Gastrocnemius medialis (tissue), 4 donors: ENCODE results near the gene PIP4K2A. TPM values are rescaled to one million over a fixed set of nuclear protein-coding genes. Genes with fewer than 3 reads are reported as not detected.

ENCODE experiments used
- ATAC-seq, 2 donors: fragments of 150-250 bp; one replicate each; pipeline ENCODE4 v1.9.1; 2016
- DNase-seq, 2 donors: peaks; one replicate each; pipeline ENCODE4 v3.0.0-alpha.2; 2019
- H3K27ac ChIP-seq, 4 donors: fragments of 200-600 bp; sonication (generic); 1 replicate in 1 of 4; 2 replicates in 3 of 4; pipeline ENCODE4 v1.5.1; 2016 to 2018; ENCODE audit warnings: mild to moderate bottlenecking in 2 of 4, moderate library complexity in 1 of 4
- H3K27me3 ChIP-seq, 3 donors: fragments of 200-600 bp; sonication (generic) in 2 of 3; 1 replicate in 1 of 3; 2 replicates in 2 of 3; pipeline versions ENCODE4 v1.5.1 to v1.6.0; 2016 to 2019; ENCODE audit warnings: mild to moderate bottlenecking in 1 of 3, moderate library complexity in 1 of 3
- H3K36me3 ChIP-seq, 2 donors: fragments of 200-600 bp; sonication (generic) in 1 of 2; one replicate each; pipeline ENCODE4 v1.5.1; 2017 to 2018
- H3K4me1 ChIP-seq, 2 donors: fragments of 200-600 bp; sonication (generic) in 1 of 2; one replicate each; pipeline ENCODE4 v1.5.1; 2016 to 2017; ENCODE audit warnings: mild to moderate bottlenecking in 2 of 2
- H3K4me3 ChIP-seq, 4 donors: fragments of 200-600 bp; sonication (generic) in 3 of 4; 1 replicate in 1 of 4; 2 replicates in 3 of 4; pipeline ENCODE4 v1.5.1; 2016 to 2019; ENCODE audit warnings: mild to moderate bottlenecking in 2 of 4
- H3K9me3 ChIP-seq, 3 donors: fragments of 200-600 bp; sonication (generic) in 2 of 3; 1 replicate in 1 of 3; 2 replicates in 2 of 3; pipeline ENCODE4 v1.5.1; 2016 to 2019
- CTCF ChIP-seq, 5 experiments: fragments of 450-650 bp in 3 of 5; fragments of 200-600 bp in 2 of 5; sonication (generic) in 2 of 5; IDR thresholded peaks in 4 of 5; conservative IDR thresholded peaks in 1 of 5; 1 replicate in 4 of 5; 2 replicates in 1 of 5; pipeline ENCODE4 v1.5.1; 2016 to 2019; ENCODE audit warnings: antibody characterized with exemption in 5 of 5, mild to moderate bottlenecking in 3 of 5, moderate library complexity in 3 of 5
- POLR2A ChIP-seq, 2 donors: fragments of 450-650 bp; IDR thresholded peaks; one replicate each; pipeline ENCODE4 v1.6.1; 2017; ENCODE audit warnings: antibody characterized with exemption in 2 of 2, mild to moderate bottlenecking in 2 of 2, moderate library complexity in 2 of 2
- in situ Hi-C, 4 donors: fragments of 200-750 bp; cut with MboI; loops; one replicate each; pipeline versions ENCODE4 v1.15.0 to v1.8.0; 2017; ENCODE audit warnings: low sequenced_read_pairs in 4 of 4
- intact Hi-C: fragments of 100-400 bp; cut with DNase I; formaldehyde crosslinking; loops from one replicate; pipeline ENCODE4 v1.15.1; 2023; ENCODE audit warnings: low total_unique reads
- total RNA-seq, 4 donors: library from RNA; depleted of rRNA; stranded (reverse); fragments of >200 nt; gene quantifications; one replicate each; pipeline versions ENCODE4 v1.1.0 to v1.2.3, GENCODE V29; 2016

Gene PIP4K2A
- total RNA-seq, 4 donors from 2014 or later = 3.9 to 7.5 (median 4.7) TPM

- DNase-seq (no peak), ATAC-seq (no peak)
- Histone ChIP-seq H3K27me3 (no peaks in the 10 kb centered on the region), H3K36me3 (no peaks in the 10 kb centered on the region), H3K27ac (no peak overlapping the region), H3K4me3 (no peak overlapping the region), H3K9me3 (no peaks in the 10 kb centered on the region), H3K4me1 (no peaks in the 10 kb centered on the region)
- in situ Hi-C loops (no loop called here), intact Hi-C loops (no loop called here)
- TF ChIP-seq CTCF (IDR thresholded peaks at IDR 0.05 in 4 of 5, conservative IDR thresholded peaks at IDR 0.05 in 1 of 5) = no peak
- no peak for TF ChIP-seq POLR2A (IDR thresholded peaks at IDR 0.05)
Observed at GRCh38 chr10:22504766-22505165, 209.6 kb downstream of the PIP4K2A start.

GRCh38 chr10:22503315-22504088, 210.9 kb downstream of the PIP4K2A start:
- Histone ChIP-seq H3K4me1 (no peaks in the 10 kb centered on the region), H3K9me3 (no peaks in the 10 kb centered on the region), H3K27ac (no peak overlapping the region), H3K36me3 (no peaks in the 10 kb centered on the region), H3K4me3 (no peak overlapping the region), H3K27me3 (no peaks in the 10 kb centered on the region)
- no peak for DNase-seq
- in situ Hi-C loops = no loop called here
- intact Hi-C loops = no loop called here
- ATAC-seq = no peak
- TF ChIP-seq CTCF (IDR thresholded peaks at IDR 0.05 in 4 of 5, conservative IDR thresholded peaks at IDR 0.05 in 1 of 5) (no peak), POLR2A (IDR thresholded peaks at IDR 0.05) (no peak)

GRCh38 chr10:22501863-22502262, 212.5 kb downstream of the PIP4K2A start:
- intact Hi-C loops (no loop called here), in situ Hi-C loops (no loop called here)
- Histone ChIP-seq H3K4me3 (no peak overlapping the region), H3K27me3 (no peaks in the 10 kb centered on the region), H3K36me3 (no peaks in the 10 kb centered on the region), H3K4me1 (no peaks in the 10 kb centered on the region), H3K27ac (no peak overlapping the region), H3K9me3 (no peaks in the 10 kb centered on the region)
- no peak for DNase-seq
- no peak for TF ChIP-seq CTCF (IDR thresholded peaks at IDR 0.05 in 4 of 5, conservative IDR thresholded peaks at IDR 0.05 in 1 of 5)
- TF ChIP-seq POLR2A (IDR thresholded peaks at IDR 0.05) = no peak
- no peak for ATAC-seq

- Histone ChIP-seq H3K36me3 (no peaks in the 10 kb centered on the region), H3K27ac (no peak overlapping the region), H3K4me3 (no peak overlapping the region), H3K4me1 (no peaks in the 10 kb centered on the region), H3K27me3 (no peaks in the 10 kb centered on the region), H3K9me3 (no peaks in the 10 kb centered on the region)
- TF ChIP-seq CTCF (IDR thresholded peaks at IDR 0.05 in 4 of 5, conservative IDR thresholded peaks at IDR 0.05 in 1 of 5) = no peak
- TF ChIP-seq POLR2A (IDR thresholded peaks at IDR 0.05) = no peak
- in situ Hi-C loops (no loop called here), intact Hi-C loops (no loop called here)
- no peak for ATAC-seq
- no peak for DNase-seq
Observed at GRCh38 chr10:22501413-22501812, 213.0 kb downstream of the PIP4K2A start.
